Endometrium (tissue), 2 donors: Measurements from ENCODE around the gene CD300E.
"Not testable (repeated sequence)": the region's sequence is repeated elsewhere in the genome, so short reads cannot be mapped to it uniquely, and the experiment has no call there.

ENCODE experiments used
- FAIRE-seq: peaks from 2 replicates; lab custom pipeline; 2012; peaks lifted over from hg19 to GRCh38; lab: Jason Lieb, UNC
- donor health status: control.
- donor health status: control.

The CD300E gene

GRCh38 chr17:74623693-74624093, at the start of gene CD300E:
Gene CD300E (minus strand): TSS chr17:74623738. CDS start chr17:74623621, 117 bp downstream.
- no peak for FAIRE-seq

GRCh38 chr17:74671031-74671771, 47.7 kb upstream of the CD300E start:
- FAIRE-seq: no peak

DNA sequence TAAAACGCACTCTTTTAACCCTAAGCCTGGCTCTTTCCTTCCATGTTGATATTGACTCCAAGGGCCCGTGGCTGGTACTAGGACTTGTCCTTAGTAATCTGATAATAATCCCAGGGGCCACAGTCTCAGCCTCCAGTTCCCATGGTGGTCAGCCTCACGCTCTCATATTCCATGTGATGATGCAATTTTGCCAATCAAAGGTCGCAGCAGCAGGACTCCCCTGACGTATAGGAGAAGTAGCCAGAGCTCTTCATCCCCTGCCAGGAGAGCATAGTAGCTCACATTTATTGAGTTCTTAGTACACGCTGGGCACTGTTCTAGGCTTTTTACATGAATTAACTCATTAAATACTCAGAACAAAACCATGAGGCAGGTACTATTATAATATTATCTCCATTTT, 46.8 kb upstream of the CD300E start:
- FAIRE-seq: no peak

GRCh38 chr17:74663561-74663960, 40.0 kb upstream of the CD300E start:
- FAIRE-seq: no peak

- no peak for FAIRE-seq
These were observed 36.4 kb upstream of the CD300E start for GRCh38 chr17:74659889-74660288.

GRCh38 chr17:74658620-74659019, 35.1 kb upstream of the CD300E start:
- no peak for FAIRE-seq

DNA sequence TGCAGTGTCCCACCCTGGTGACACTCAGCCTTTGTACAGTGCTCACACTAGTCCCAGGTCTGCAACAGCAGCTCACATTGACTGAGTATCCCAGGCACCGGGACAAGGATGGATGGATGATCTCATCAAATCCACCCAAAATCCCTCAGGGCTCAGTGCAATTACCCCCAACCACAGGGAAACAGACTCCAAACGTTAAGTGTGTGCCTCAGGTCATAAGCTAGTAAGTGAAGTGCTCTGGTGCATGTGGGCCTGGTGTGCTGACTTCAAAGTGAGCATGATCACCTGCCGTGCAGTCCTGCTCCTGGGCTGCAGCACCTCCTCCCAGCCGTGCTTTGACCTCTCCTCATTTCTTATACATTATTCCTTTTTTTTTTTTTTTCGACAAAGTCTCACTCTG, 31.2 kb upstream of the CD300E start:
- FAIRE-seq: no peak

- no peak for FAIRE-seq
These were observed 28.5 kb upstream of the CD300E start for GRCh38 chr17:74652020-74652419.

GRCh38 chr17:74649909-74650308, 26.4 kb upstream of the CD300E start:
- no peak for FAIRE-seq

GRCh38 chr17:74647871-74648672, 24.5 kb upstream of the CD300E start:
- no peak for FAIRE-seq

DNA sequence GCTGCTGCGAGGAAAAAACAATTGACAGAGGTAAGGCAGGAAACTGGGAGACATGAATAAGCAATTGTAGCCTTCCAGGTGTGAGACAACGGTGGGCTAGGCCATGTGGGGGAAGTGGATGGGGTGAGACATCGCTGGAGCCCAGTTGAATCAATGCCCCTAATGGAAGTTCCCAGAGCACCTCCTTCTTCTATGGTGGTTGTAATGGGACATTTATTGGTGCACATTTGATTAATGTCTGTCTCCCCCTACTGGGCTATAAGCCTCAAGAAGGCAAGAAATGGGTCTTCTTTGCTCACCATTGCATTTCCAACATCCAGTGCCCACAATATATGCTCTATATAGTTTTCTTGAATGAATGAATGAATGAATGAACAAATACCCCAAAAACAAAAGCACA, 22.7 kb upstream of the CD300E start:
- FAIRE-seq: no peak

- no peak for FAIRE-seq
These were observed 21.5 kb upstream of the CD300E start for GRCh38 chr17:74645010-74645409.

- no peak for FAIRE-seq
These were observed 20.9 kb upstream of the CD300E start for GRCh38 chr17:74644419-74644818.

DNA sequence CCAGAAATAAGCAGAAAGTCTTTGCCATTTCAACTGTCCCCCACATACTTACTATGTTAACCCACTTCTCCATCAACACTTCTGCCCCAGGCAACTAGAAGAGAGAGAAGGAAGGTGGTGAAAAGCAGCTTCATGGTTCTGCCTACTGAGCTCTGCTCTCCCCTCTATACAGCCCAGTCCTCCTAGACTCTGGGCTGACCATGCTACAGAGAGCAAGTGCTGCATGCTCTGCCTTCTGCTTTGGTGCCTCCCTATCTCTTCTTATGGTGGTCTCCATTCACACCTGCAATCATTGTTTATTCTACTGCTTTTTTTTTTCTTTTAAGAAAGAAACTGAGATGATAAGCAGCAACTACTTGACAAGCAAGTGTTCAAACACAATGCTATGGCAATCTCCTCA, 20.3 kb upstream of the CD300E start:
- no peak for FAIRE-seq

- FAIRE-seq: no peak
These were observed 19.5 kb upstream of the CD300E start for GRCh38 chr17:74642995-74643394.

DNA sequence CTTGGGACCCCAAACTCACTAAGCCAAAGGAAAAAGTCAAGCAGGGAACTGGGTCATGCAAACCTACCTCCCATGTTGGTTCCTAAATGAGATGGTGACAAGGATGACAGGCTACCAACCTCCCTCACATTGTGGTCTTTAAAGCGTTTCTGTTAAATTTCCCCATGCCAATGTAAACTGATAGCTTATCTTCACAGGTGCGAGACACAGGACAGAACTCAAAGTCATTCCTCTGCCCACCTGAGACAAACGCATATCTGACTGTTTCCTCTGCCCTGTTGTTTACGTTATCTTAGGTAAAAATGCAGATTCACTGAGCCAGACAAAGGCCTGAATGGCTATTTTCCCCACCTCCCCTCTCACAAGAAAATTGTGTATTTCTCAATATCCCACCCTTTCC, 19.0 kb upstream of the CD300E start:
- FAIRE-seq: no peak

DNA sequence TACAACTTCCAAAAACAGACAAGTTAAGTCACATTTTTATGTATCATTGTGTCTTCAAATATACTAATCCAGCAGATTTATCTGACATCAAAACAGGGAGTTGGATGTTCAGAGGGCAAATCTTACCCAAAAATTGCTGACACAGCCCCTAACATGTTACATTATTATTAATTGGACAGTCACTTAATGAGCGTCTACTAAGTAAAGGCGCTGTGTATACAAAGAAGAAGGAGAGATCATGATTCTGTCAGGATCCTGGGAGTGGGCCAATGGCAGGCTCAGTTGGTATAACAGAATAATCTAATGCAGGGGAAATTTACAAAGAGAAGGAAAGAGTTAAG, 18.4 kb upstream of the CD300E start:
- FAIRE-seq: no peak

DNA sequence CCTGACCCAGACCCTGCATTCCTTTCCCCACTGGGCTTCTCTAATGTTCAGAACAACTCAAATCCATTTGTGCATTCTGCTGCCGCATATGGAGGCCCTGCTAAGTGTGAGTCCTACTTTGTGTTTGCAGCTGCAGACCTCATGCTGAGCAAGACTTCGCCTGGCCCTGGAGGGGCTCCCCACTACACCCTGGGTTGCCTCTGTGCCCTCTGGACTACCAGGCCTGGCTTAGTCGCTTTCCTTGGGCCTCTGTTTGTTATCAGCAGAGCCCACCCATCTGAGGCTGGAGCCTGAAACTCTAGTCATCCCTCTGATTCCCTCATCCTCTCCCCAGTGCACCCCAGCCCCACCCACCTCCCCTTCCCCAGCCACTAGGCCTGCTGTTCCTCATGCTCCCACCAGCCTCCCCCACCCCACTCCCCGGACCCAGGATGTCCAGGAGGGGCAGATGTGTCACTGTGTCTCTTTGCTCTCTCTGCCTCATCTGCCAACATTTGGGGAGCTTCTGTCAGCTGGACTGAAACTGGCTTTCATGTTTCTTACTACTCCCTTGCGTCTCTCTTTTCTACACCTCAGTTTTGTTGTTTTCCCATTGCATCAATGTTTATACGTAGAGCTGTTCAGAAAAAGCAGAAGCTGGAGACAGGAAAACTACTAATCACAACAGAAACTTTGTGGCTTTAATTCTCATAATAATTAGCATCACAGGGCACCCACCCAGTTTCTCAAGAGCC, 17.9 kb upstream of the CD300E start:
- no peak for FAIRE-seq

DNA sequence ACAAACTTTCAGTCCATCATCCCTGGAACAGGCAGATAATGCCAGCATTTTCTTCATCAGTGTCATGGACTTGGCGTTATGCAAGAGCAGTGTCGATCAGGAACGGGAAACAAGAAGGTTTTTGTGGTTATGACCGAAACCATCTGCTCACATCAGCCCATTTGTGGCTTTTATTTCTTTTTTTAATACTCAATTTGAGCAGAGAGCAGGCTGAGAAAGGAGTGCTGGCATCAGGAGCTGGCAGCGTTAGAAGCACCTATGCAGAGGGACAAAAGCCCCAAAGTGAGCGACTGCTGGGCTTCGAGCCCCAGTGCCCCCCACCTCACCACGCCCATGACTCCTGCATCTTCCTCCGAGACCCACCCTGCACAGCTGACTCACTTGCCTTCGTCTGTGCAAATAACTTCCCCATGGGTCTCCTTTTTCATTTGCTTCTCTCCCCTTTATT, 16.2 kb upstream of the CD300E start:
- FAIRE-seq: no peak

- no peak for FAIRE-seq
These were observed 14.4 kb upstream of the CD300E start for GRCh38 chr17:74637926-74638325.

DNA sequence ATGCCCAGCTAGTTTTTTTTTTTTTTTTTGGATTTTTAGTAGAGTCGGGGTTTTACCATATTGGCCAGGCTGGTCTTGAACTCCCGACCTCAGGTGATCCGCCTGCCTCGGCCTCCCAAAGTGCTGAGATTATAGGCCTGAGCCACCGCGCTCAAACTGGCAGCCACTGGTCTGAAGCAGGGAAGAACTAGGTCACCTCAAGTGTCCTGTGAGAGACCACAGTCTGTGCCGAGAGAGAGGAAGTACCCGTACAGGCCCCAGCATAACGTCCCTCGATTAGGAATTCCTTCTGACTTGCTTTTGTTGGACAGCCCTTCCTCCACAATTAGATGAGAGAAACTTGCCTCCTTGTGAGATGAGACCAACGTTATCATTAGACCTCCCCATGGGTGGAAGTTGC, 13.7 kb upstream of the CD300E start:
- no peak for FAIRE-seq

- FAIRE-seq: not testable (repeated sequence)
These were observed 13.1 kb upstream of the CD300E start for GRCh38 chr17:74636541-74637085.

DNA sequence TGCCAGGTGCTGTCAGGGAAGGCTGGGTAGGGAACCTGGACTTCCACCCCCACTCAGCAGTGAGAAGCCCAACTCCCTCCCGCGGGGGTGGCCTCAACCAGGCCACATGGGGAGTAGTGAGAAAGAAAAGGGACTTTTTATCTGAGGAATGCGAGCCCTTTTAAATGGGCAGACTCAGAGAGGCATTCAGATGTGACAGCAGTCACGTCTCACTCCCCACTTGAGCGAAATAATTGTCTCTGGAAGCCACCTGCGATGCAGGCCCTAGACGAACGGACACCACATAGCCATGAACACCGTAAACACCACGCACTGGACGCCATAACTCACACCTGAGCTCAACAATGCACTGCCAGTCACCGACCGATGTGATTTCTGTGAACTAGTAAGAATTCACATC, 11.9 kb upstream of the CD300E start:
- no peak for FAIRE-seq
